ENCODE data around the gene KLHL29. TPM values are rescaled to one million over a fixed set of nuclear protein-coding genes. Genes with fewer than 3 reads are reported as not detected.

The KLHL29 gene
- polyA plus RNA-seq, 1 donor from 2014 or later = 42.4 TPM

DNA sequence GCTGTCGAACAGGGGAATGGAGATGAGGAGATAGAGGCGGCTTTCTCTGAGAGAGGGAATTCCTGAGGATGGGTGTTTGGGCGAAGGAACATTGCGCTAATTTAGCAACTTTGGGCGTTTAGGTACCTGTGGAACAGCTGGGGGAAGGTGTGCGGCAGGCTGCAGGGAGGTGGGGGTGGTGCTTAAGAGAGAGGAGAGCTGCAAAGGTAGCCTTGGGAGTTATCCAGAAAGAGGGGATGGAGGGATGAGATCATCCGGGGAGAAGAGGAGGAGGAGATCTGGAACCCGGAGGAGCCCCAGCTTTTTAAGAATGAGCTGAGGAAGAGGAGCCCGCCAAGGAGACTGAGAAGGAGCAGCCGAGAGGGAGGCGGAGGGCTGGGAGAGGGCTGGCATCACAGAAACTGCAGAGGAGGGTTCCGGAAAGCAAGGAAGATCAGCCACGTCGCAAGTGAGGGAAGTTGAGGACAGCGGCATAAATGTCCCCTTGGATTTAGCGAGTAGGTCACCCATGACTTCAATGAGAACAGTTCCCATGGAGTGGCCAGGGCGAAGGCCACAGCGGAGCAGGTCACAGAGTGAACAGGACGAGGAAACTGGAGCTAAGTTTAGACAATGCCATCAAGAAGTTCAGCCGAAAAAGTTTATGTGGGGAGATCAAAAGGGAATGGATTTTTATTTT, 174.7 kb downstream of the KLHL29 start:
- H3F3A ChIP-seq (ENCODE audit: insufficient read depth, low read length, poor library complexity, severe bottlenecking) = no peaks in the 10 kb centered on the region
- TF ChIP-seq, protein P1, sequence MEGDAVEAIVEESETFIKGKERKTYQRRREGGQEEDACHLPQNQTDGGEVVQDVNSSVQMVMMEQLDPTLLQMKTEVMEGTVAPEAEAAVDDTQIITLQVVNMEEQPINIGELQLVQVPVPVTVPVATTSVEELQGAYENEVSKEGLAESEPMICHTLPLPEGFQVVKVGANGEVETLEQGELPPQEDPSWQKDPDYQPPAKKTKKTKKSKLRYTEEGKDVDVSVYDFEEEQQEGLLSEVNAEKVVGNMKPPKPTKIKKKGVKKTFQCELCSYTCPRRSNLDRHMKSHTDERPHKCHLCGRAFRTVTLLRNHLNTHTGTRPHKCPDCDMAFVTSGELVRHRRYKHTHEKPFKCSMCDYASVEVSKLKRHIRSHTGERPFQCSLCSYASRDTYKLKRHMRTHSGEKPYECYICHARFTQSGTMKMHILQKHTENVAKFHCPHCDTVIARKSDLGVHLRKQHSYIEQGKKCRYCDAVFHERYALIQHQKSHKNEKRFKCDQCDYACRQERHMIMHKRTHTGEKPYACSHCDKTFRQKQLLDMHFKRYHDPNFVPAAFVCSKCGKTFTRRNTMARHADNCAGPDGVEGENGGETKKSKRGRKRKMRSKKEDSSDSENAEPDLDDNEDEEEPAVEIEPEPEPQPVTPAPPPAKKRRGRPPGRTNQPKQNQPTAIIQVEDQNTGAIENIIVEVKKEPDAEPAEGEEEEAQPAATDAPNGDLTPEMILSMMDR (IDR thresholded peaks at IDR 0.05; ENCODE audit: poor library complexity, severe bottlenecking) = no peak
- TF ChIP-seq, protein P2, sequence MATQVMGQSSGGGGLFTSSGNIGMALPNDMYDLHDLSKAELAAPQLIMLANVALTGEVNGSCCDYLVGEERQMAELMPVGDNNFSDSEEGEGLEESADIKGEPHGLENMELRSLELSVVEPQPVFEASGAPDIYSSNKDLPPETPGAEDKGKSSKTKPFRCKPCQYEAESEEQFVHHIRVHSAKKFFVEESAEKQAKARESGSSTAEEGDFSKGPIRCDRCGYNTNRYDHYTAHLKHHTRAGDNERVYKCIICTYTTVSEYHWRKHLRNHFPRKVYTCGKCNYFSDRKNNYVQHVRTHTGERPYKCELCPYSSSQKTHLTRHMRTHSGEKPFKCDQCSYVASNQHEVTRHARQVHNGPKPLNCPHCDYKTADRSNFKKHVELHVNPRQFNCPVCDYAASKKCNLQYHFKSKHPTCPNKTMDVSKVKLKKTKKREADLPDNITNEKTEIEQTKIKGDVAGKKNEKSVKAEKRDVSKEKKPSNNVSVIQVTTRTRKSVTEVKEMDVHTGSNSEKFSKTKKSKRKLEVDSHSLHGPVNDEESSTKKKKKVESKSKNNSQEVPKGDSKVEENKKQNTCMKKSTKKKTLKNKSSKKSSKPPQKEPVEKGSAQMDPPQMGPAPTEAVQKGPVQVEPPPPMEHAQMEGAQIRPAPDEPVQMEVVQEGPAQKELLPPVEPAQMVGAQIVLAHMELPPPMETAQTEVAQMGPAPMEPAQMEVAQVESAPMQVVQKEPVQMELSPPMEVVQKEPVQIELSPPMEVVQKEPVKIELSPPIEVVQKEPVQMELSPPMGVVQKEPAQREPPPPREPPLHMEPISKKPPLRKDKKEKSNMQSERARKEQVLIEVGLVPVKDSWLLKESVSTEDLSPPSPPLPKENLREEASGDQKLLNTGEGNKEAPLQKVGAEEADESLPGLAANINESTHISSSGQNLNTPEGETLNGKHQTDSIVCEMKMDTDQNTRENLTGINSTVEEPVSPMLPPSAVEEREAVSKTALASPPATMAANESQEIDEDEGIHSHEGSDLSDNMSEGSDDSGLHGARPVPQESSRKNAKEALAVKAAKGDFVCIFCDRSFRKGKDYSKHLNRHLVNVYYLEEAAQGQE (IDR thresholded peaks at IDR 0.05; ENCODE audit: borderline replicate concordance) = no peak
- TF ChIP-seq TAF1 (IDR thresholded peaks at IDR 0.05; ENCODE audit: low read depth) (no peak), EP300 (conservative IDR thresholded peaks at IDR 0.05; ENCODE audit: poor library complexity, severe bottlenecking) (no peak), RAD21 (conservative IDR thresholded peaks at IDR 0.05) (no peak), SMC3 (conservative IDR thresholded peaks at IDR 0.05; ENCODE audit: poor library complexity) (no peak), EZH2 (IDR thresholded peaks at IDR 0.05; ENCODE audit: borderline replicate concordance, insufficient read depth, low read length, poor library complexity, severe bottlenecking) (no peak), MXI1 (conservative IDR thresholded peaks at IDR 0.05; ENCODE audit: poor library complexity, severe bottlenecking) (no peak), POLR2AphosphoS5 (IDR thresholded peaks at IDR 0.05) (no peak)

DNA sequence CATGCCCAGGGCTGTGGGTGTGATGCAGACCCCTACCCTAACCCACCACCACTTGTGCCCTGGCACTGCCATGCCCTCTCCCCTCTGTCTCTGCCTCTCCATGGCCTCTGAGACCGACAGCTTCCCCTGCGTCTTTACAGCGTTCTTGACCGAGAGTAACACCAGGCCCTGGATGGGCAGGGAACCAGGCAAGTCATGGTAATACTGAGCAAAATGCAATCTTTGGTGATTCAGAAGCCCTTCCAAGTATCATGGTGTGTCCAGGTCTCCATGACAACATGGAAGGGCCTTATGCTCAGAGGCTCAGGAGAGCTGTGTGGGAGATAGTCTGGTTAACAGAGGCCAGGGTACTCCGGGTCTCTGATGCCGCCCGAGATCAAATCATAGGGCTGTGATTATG, 176.1 kb downstream of the KLHL29 start:
- Histone ChIP-seq H3K27ac (ENCODE audit: low read length) (no peak overlapping the region), H3K9me2 (ENCODE audit: insufficient read depth, low read length) (no peaks in the 10 kb centered on the region)
- TF ChIP-seq EZH2 (IDR thresholded peaks at IDR 0.05; ENCODE audit: borderline replicate concordance, insufficient read depth, low read length, poor library complexity, severe bottlenecking) (no peak), TAF1 (IDR thresholded peaks at IDR 0.05; ENCODE audit: low read depth) (no peak), SMC3 (conservative IDR thresholded peaks at IDR 0.05; ENCODE audit: poor library complexity) (no peak), MXI1 (conservative IDR thresholded peaks at IDR 0.05; ENCODE audit: poor library complexity, severe bottlenecking) (no peak), EP300 (conservative IDR thresholded peaks at IDR 0.05; ENCODE audit: poor library complexity, severe bottlenecking) (no peak), RAD21 (conservative IDR thresholded peaks at IDR 0.05) (no peak), POLR2AphosphoS5 (IDR thresholded peaks at IDR 0.05) (no peak)
- TF ChIP-seq, protein P1 (IDR thresholded peaks at IDR 0.05; ENCODE audit: poor library complexity, severe bottlenecking) = no peak
- TF ChIP-seq, protein P2 (IDR thresholded peaks at IDR 0.05; ENCODE audit: borderline replicate concordance) = no peak

More for the DNA sequence above, 174.7 kb downstream of the KLHL29 start:
- H3K9me2 ChIP-seq (ENCODE audit: insufficient read depth, low read length) = no peaks in the 10 kb centered on the region
- H3K9ac ChIP-seq (ENCODE audit: low read length) = no peak overlapping the region
- no peaks in the 10 kb centered on the region for H3K27me3 ChIP-seq (ENCODE audit: insufficient read depth, low read depth, low read length)
- H4K20me1 ChIP-seq (ENCODE audit: insufficient read depth) = no peaks in the 10 kb centered on the region
- no peak overlapping the region for H3K27ac ChIP-seq (ENCODE audit: low read length)
- H3K36me3 ChIP-seq (ENCODE audit: insufficient read depth, low read length) = no peaks in the 10 kb centered on the region
- H3K79me2 ChIP-seq (replicated peaks; ENCODE audit: insufficient read depth, low read length) = no peaks in the 10 kb centered on the region
- H3K4me2 ChIP-seq (ENCODE audit: low read length) = no peak overlapping the region
- H3K9me3 ChIP-seq (ENCODE audit: low read length) = no peaks in the 10 kb centered on the region
- H3K4me3 ChIP-seq (ENCODE audit: low read length) = no peak overlapping the region
- H2AFZ ChIP-seq (ENCODE audit: low read depth, low read length) = no peak overlapping the region

More for the DNA sequence above, 176.1 kb downstream of the KLHL29 start:
- no peaks in the 10 kb centered on the region for H3K27me3 ChIP-seq (ENCODE audit: insufficient read depth, low read depth, low read length)
- H4K20me1 ChIP-seq (ENCODE audit: insufficient read depth) = no peaks in the 10 kb centered on the region
- no peaks in the 10 kb centered on the region for H3K9me3 ChIP-seq (ENCODE audit: low read length)
- no peak overlapping the region for H3K4me3 ChIP-seq (ENCODE audit: low read length)
- no peaks in the 10 kb centered on the region for H3F3A ChIP-seq (ENCODE audit: insufficient read depth, low read length, poor library complexity, severe bottlenecking)
- no peak overlapping the region for H3K9ac ChIP-seq (ENCODE audit: low read length)
- H3K4me2 ChIP-seq (ENCODE audit: low read length) = no peak overlapping the region
- H3K79me2 ChIP-seq (replicated peaks; ENCODE audit: insufficient read depth, low read length) = no peaks in the 10 kb centered on the region
- no peaks in the 10 kb centered on the region for H3K36me3 ChIP-seq (ENCODE audit: insufficient read depth, low read length)
- H2AFZ ChIP-seq (ENCODE audit: low read depth, low read length) = no peak overlapping the region
